GM12872 (cell line): ENCODE results near the gene SFR1.

Source experiments
- CTCF ChIP-seq: IDR thresholded peaks from 3 replicates; pipeline ENCODE4 v1.5.1; 2011; ENCODE audit warnings: low read depth, mild to moderate bottlenecking, low read length, moderate library complexity; ENCODE audit not compliant: insufficient read depth

Gene SFR1

GRCh38 chr10:104139221-104139620 is 17.2 kb downstream of the SFR1 start:
- TF ChIP-seq CTCF = peak; percentile 39

- TF ChIP-seq CTCF = no peak
Measured at GRCh38 chr10:104142081-104142480, 20.1 kb downstream of the SFR1 start.

- TF ChIP-seq CTCF = no peak
Measured at GRCh38 chr10:104143829-104144228, 21.9 kb downstream of the SFR1 start.

- TF ChIP-seq CTCF = no peak
Measured at GRCh38 chr10:104144931-104145330, 23.0 kb downstream of the SFR1 start.

- TF ChIP-seq CTCF = no peak
Measured at GRCh38 chr10:104146882-104147281, 24.9 kb downstream of the SFR1 start.

GRCh38 chr10:104150139-104150538 is 28.2 kb downstream of the SFR1 start:
- TF ChIP-seq CTCF = no peak

- TF ChIP-seq CTCF = no peak
Measured at GRCh38 chr10:104151737-104152136, 29.8 kb downstream of the SFR1 start.

- no peak for TF ChIP-seq CTCF
Measured at GRCh38 chr10:104155591-104155990, 33.6 kb downstream of the SFR1 start.
